Liver (tissue), 9 donors: ENCODE data around the gene PAPPA2. TPM values are rescaled to one million over a fixed set of nuclear protein-coding genes. Genes with fewer than 3 reads are reported as not detected.

ENCODE experiments used
- DNase-seq: peaks from one replicate; pipeline ENCODE4 v3.0.0-alpha.2; 2017; ENCODE audit warnings: low spot score
- H3K27ac ChIP-seq, 2 donors: one replicate each; pipeline ENCODE4 v1.7.0; 2013; ENCODE audit warnings: inconsistent platforms in 2 of 2, low read length in 2 of 2, control low read depth in 1 of 2, low read depth in 1 of 2, mild to moderate bottlenecking in 1 of 2
- H3K27me3 ChIP-seq, 4 donors: one replicate each; pipeline versions ENCODE4 v1.6.1 to v1.7.0; 2013; ENCODE audit warnings: low read length in 3 of 4, inconsistent platforms in 1 of 4, mild to moderate bottlenecking in 1 of 4, moderate library complexity in 1 of 4; ENCODE audit not compliant: control insufficient read depth in 4 of 4, insufficient read depth in 4 of 4
- H3K36me3 ChIP-seq, 4 donors: one replicate each; pipeline versions ENCODE4 v1.6.1 to v1.7.0; 2013; ENCODE audit warnings: low read length in 3 of 4, mild to moderate bottlenecking in 3 of 4, low read depth in 1 of 4, moderate library complexity in 1 of 4; ENCODE audit not compliant: control insufficient read depth in 4 of 4, insufficient read depth in 3 of 4
- H3K4me1 ChIP-seq, 4 donors: one replicate each; pipeline versions ENCODE4 v1.6.1 to v1.7.0; 2013; ENCODE audit warnings: low read length in 3 of 4, mild to moderate bottlenecking in 3 of 4, moderate library complexity in 1 of 4; ENCODE audit not compliant: control insufficient read depth in 4 of 4, insufficient read depth in 4 of 4
- H3K4me3 ChIP-seq, 3 donors: one replicate each; pipeline versions ENCODE4 v1.6.1 to v1.7.0; 2013; ENCODE audit warnings: low read length in 3 of 3, control low read depth in 1 of 3, low read depth in 1 of 3, mild to moderate bottlenecking in 1 of 3
- H3K9ac ChIP-seq, 2 donors: one replicate each; pipeline ENCODE4 v1.7.0; 2013; ENCODE audit warnings: low read length in 2 of 2, mild to moderate bottlenecking in 2 of 2, moderate library complexity in 2 of 2, control low read depth in 1 of 2, low read depth in 1 of 2
- H3K9me3 ChIP-seq, 4 donors: one replicate each; pipeline versions ENCODE4 v1.6.1 to v1.7.0; 2013; ENCODE audit warnings: low read length in 3 of 4; ENCODE audit not compliant: control insufficient read depth in 4 of 4
- ATF3 ChIP-seq: IDR thresholded peaks from 2 replicates; pipeline ENCODE4 v1.6.1; 2016; ENCODE audit warnings: antibody characterized with exemption
- EGR1 ChIP-seq, 2 donors: IDR thresholded peaks; 2 replicates each; pipeline ENCODE4 v1.6.1; 2016 to 2018; ENCODE audit warnings: antibody characterized with exemption in 2 of 2, low read depth in 2 of 2
- FOXA1 ChIP-seq: IDR thresholded peaks from 2 replicates; pipeline ENCODE4 v1.6.1; 2016; ENCODE audit warnings: antibody characterized with exemption
- FOXA2 ChIP-seq: IDR thresholded peaks from 2 replicates; pipeline ENCODE4 v1.6.1; 2016; ENCODE audit warnings: antibody characterized with exemption
- GABPA ChIP-seq, 2 donors: IDR thresholded peaks in 1 of 2; conservative IDR thresholded peaks in 1 of 2; 2 replicates each; pipeline ENCODE4 v1.6.1; 2016; ENCODE audit warnings: antibody characterized with exemption in 2 of 2, mild to moderate bottlenecking in 1 of 2, moderate library complexity in 1 of 2
- HNF4A ChIP-seq, 2 donors: conservative IDR thresholded peaks; 2 replicates each; pipeline ENCODE4 v1.6.1; 2016; ENCODE audit warnings: antibody characterized with exemption in 2 of 2, mild to moderate bottlenecking in 2 of 2
- HNF4G ChIP-seq: IDR thresholded peaks from 2 replicates; pipeline ENCODE4 v1.6.1; 2016; ENCODE audit warnings: antibody characterized with exemption
- JUND ChIP-seq, 2 donors: IDR thresholded peaks; 2 replicates each; pipeline ENCODE4 v1.6.1; 2016; ENCODE audit warnings: antibody characterized with exemption in 2 of 2
- MAX ChIP-seq: IDR thresholded peaks from 2 replicates; pipeline ENCODE4 v1.6.1; 2016; ENCODE audit warnings: antibody characterized with exemption
- NR2F2 ChIP-seq: IDR thresholded peaks from 2 replicates; pipeline ENCODE4 v1.6.1; 2016; ENCODE audit warnings: antibody characterized with exemption
- RAD21 ChIP-seq, 2 donors: IDR thresholded peaks; 2 replicates each; pipeline ENCODE4 v1.6.1; 2016; ENCODE audit warnings: antibody characterized with exemption in 2 of 2, mild to moderate bottlenecking in 2 of 2
- RXRA ChIP-seq, 2 donors: IDR thresholded peaks; 2 replicates each; pipeline ENCODE4 v1.6.1; 2017 to 2018; ENCODE audit warnings: antibody characterized with exemption in 2 of 2, mild to moderate bottlenecking in 1 of 2
- SP1 ChIP-seq: IDR thresholded peaks from 2 replicates; pipeline ENCODE4 v1.6.1; 2018; ENCODE audit warnings: antibody characterized with exemption, mild to moderate bottlenecking
- TAF1 ChIP-seq: conservative IDR thresholded peaks from 2 replicates; pipeline ENCODE4 v1.6.1; 2016; ENCODE audit warnings: antibody characterized with exemption, mild to moderate bottlenecking
- YY1 ChIP-seq: IDR thresholded peaks from 2 replicates; pipeline ENCODE4 v1.6.1; 2016; ENCODE audit warnings: antibody characterized with exemption, mild to moderate bottlenecking
- ZBTB33 ChIP-seq: IDR thresholded peaks from 2 replicates; pipeline ENCODE4 v1.6.1; 2016; ENCODE audit warnings: antibody characterized with exemption
- WGBS: extraction: QIAGEN DNeasy Blood & Tissue Kit; methylation state at CpG from one replicate; pipeline ENCODE4 v1.1.7; 2013; 5-methylcytosine and 5-hydroxymethylcytosine counted together
- polyA plus RNA-seq, 2 donors: library from polyadenylated mRNA; stranded (reverse) in 1 of 2; unstranded in 1 of 2; fragments of 200-250 nt in 1 of 2; fragments of >200 nt in 1 of 2; fragmentation: Nextera tagmentation in 1 of 2; extraction: Ambion mirVana in 1 of 2; gene quantifications; one replicate each; pipeline versions ENCODE4 v1.2.1 to v1.2.3, GENCODE V29; 2013 to 2015
- total RNA-seq, 2 donors: library from RNA; depleted of rRNA; stranded (reverse); fragments of >200 nt; gene quantifications; one replicate each; pipeline ENCODE4 v1.2.3, GENCODE V29; 2014
- TF ChIP-seq, protein P1 (sequence below): IDR thresholded peaks from 2 replicates; pipeline ENCODE4 v1.6.1; 2016; ENCODE audit warnings: antibody characterized with exemption, mild to moderate bottlenecking
- TF ChIP-seq, protein P2 (sequence below): fragments of 150-350 bp; IDR thresholded peaks from 2 replicates; pipeline ENCODE4 v1.5.1; 2017; ENCODE audit warnings: improper control_type of control experiment, low read depth, low read length; ENCODE audit not compliant: missing input control
- donor health status: healthy.
- donor health status: healthy.
- donor health status: healthy.
- donor health status: healthy.
- donor health status: healthy.

PAPPA2 gene
- total and polyA plus RNA-seq, 4 donors, result 0.19 to 27.2 (median 13.4) TPM

- no peaks in the 10 kb centered on the region for H3K36me3 ChIP-seq
- no peaks in the 10 kb centered on the region for H3K4me1 ChIP-seq
- H3K27ac ChIP-seq, result no peak overlapping the region
- no peak overlapping the region for H3K9ac ChIP-seq
- no peak for DNase-seq
- no peak overlapping the region for H3K4me3 ChIP-seq
- H3K27me3 ChIP-seq, result peaks cover 0 to 3% (median 0%) of the 10 kb centered on the region in 4 donors
- WGBS, result 24% methylated on average over 1 of the region's 1 CpG
- no peaks in the 10 kb centered on the region for H3K9me3 ChIP-seq
- TF ChIP-seq, protein P1, sequence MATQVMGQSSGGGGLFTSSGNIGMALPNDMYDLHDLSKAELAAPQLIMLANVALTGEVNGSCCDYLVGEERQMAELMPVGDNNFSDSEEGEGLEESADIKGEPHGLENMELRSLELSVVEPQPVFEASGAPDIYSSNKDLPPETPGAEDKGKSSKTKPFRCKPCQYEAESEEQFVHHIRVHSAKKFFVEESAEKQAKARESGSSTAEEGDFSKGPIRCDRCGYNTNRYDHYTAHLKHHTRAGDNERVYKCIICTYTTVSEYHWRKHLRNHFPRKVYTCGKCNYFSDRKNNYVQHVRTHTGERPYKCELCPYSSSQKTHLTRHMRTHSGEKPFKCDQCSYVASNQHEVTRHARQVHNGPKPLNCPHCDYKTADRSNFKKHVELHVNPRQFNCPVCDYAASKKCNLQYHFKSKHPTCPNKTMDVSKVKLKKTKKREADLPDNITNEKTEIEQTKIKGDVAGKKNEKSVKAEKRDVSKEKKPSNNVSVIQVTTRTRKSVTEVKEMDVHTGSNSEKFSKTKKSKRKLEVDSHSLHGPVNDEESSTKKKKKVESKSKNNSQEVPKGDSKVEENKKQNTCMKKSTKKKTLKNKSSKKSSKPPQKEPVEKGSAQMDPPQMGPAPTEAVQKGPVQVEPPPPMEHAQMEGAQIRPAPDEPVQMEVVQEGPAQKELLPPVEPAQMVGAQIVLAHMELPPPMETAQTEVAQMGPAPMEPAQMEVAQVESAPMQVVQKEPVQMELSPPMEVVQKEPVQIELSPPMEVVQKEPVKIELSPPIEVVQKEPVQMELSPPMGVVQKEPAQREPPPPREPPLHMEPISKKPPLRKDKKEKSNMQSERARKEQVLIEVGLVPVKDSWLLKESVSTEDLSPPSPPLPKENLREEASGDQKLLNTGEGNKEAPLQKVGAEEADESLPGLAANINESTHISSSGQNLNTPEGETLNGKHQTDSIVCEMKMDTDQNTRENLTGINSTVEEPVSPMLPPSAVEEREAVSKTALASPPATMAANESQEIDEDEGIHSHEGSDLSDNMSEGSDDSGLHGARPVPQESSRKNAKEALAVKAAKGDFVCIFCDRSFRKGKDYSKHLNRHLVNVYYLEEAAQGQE, result no peak
- TF ChIP-seq YY1 (no peak), FOXA1 (no peak), EGR1 (IDR thresholded peaks at IDR 0.05; ENCODE audit: low read depth in 2 of 2) (no peak), RAD21 (IDR thresholded peaks at IDR 0.05) (no peak), HNF4A (conservative IDR thresholded peaks at IDR 0.05) (no peak), MAX (no peak), FOXA2 (no peak), GABPA (IDR thresholded peaks at IDR 0.05 in 1 of 2, conservative IDR thresholded peaks at IDR 0.05 in 1 of 2) (no peak), ATF3 (no peak), JUND (IDR thresholded peaks at IDR 0.05) (no peak), HNF4G (no peak), SP1 (no peak), TAF1 (no peak), RXRA (IDR thresholded peaks at IDR 0.05) (no peak), ZBTB33 (no peak), NR2F2 (no peak)
- TF ChIP-seq, protein P2, sequence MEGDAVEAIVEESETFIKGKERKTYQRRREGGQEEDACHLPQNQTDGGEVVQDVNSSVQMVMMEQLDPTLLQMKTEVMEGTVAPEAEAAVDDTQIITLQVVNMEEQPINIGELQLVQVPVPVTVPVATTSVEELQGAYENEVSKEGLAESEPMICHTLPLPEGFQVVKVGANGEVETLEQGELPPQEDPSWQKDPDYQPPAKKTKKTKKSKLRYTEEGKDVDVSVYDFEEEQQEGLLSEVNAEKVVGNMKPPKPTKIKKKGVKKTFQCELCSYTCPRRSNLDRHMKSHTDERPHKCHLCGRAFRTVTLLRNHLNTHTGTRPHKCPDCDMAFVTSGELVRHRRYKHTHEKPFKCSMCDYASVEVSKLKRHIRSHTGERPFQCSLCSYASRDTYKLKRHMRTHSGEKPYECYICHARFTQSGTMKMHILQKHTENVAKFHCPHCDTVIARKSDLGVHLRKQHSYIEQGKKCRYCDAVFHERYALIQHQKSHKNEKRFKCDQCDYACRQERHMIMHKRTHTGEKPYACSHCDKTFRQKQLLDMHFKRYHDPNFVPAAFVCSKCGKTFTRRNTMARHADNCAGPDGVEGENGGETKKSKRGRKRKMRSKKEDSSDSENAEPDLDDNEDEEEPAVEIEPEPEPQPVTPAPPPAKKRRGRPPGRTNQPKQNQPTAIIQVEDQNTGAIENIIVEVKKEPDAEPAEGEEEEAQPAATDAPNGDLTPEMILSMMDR, result no peak
These were observed 363.3 kb downstream of the PAPPA2 start for GRCh38 chr1:176826265-176826664.
